GM19239 (cell line): ENCODE data around the gene CAPN5.
"Not testable (repeated sequence)": the region's sequence is repeated elsewhere in the genome, so short reads cannot be mapped to it uniquely, and the experiment has no call there.

Experiments
- DNase-seq: peaks from one replicate; pipeline ENCODE4 v3.0.0; 2011; ENCODE audit warnings: low spot score; ENCODE audit not compliant: insufficient read length
- FAIRE-seq: peaks from 2 replicates; lab custom pipeline; 2011; peaks lifted over from hg19 to GRCh38; lab: Jason Lieb, UNC

Gene CAPN5

DNA sequence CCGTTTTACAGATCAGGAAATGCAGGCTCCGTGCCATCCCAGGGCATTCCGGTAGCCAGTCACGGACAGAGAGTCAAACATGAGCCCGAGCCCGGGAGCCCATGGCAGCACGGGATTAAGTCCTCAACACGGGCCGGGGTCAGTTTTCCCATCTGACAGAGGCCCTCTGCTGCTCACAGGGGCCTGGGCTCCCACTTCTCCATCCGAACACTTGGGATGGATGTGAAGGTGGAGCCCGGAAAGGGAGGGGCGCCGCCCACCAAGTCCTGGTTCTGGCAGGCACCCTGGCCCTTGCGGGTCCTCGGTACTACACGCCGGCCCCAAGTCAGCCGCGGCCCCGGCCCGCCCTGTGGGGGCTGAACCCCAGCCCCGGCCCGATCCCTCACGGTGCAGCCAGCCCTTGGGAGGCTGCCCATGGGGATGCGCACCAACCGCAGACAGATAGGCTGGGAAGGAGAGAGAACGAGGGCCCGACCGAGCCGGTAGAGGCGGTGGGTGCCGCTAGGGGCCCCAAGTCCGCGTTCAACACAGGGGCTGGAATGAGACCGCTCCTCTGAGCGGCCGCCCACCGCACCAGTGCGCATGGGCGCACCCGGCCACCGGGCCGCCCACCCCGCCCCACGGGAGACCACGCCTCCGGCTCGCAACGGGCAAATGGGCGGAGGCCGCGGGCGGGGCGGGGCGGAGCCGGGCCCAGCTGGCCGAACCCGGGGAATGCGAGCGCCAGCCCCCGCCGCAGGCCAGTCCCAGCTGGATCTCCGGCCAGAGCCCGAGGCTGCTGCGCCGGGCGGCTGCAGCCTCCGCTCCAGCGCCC, at the start of gene CAPN5:
TSS of gene CAPN5 (plus strand) at position 743 of the 814 bp plus-strand sequence. CDS start 17,916 bp downstream, outside the sequence.
- FAIRE-seq = peak; percentile 83

DNA sequence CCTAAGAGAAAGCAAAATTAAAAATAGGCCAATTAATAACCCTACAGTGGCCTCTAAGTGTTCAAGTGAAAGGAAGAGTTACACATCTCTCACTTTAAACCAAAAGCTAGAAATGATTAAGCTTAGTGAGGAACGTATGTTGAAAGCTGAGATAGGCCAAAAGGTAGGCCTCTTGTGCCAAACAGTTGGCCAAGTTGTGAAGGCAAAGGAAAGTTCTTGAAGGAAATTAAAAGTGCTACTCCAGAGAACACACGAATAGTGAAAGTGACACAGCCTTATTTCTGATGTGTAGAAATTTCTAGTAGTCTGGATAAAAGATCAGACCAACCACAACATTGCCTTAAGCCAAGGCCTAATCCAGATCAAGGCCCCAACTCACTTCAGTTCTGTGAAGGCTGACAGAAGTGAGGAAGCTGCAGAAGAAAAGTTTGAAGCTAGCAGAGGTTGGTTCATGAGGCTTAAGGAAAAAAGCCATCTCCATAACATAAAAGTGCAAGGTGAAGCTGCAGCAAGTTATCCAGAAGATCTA, 48.3 kb upstream of the CAPN5 start:
- DNase-seq, FAIRE-seq: not testable (repeated sequence)

More for the DNA sequence above, at the start of gene CAPN5:
- peak; percentile 93 for DNase-seq

DNA sequence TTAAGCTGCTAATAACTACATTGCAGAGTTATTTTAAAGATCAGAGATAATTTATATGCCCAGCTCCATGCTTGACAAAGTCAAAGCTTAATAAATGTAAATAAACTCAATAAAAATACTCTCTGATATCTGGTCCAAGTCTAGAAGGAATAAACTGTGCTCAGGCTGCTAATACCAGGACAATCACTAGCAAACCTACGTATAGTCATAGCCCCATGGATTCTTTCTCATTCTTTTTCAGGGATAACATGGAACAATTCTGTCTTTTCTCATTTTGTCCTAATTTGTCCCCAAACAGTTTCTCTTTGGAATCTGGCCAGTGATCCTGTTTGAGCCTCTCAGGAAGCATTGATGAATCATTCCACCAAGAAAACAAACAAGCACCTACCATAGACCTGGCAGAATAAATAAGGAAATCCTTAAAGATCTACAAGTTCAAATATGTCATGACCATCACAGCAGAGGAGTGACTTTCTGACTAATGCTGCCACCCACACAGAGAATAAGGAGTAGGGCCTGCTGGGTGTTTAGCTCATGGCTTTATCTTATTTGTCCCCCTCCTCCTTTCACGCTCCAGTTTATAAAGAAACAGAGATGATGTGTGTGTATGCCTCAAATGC, 46.7 kb upstream of the CAPN5 start:
- FAIRE-seq (no peak), DNase-seq (no peak)

- no peak for FAIRE-seq
Observed at GRCh38 chr11:77020734-77021133, 46.0 kb upstream of the CAPN5 start.

GRCh38 chr11:77024745-77025144, 42.0 kb upstream of the CAPN5 start:
- DNase-seq (no peak), FAIRE-seq (no peak)

More at GRCh38 chr11:77020734-77021133, 46.0 kb upstream of the CAPN5 start:
- no peak for DNase-seq

GRCh38 chr11:77026221-77026620, 40.5 kb upstream of the CAPN5 start:
- DNase-seq (no peak), FAIRE-seq (no peak)

- no peak for DNase-seq
- FAIRE-seq = no peak
Observed at GRCh38 chr11:77026743-77027142, 40.0 kb upstream of the CAPN5 start.

DNA sequence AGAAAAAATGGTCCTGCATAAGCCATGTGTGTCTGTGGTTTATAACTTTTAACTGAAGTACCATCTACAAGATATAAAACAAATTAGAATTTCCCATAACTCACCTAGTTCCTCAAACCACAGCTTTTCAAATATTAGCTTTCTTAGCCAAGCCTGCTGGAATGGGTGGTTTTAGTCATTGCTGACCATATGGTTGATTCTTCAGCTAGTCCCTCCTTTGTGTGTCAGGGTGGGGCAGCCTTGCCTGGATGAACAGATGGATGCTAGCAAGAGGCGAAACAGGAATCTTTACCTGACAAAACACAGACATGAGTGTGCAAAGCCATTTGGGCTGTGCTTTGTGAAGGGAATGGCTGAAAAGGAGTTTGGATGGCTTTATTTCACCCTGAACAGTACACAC, 39.5 kb upstream of the CAPN5 start:
- DNase-seq = no peak
- FAIRE-seq = no peak

DNA sequence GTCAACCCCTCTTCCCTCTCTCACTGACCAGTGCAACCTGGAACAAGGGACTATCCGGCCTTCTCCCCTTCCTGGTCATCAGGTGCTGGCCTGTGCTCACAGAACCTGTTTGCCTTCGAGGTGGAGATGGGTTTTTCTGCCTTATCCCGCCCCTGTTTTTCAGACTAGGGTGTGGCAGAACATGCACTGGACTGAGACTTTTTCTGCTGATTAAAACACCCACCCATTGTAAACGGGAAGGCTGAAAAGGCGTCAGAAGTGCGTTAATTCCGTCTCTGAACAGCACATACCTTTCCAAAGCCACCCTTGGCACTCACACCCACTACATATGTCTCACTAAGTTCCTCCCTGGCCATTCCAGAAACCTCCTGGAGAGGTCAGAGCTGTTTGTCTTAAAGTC, 36.9 kb upstream of the CAPN5 start:
- DNase-seq = no peak
- FAIRE-seq = no peak

- no peak for FAIRE-seq
- DNase-seq = no peak
Observed at GRCh38 chr11:77030834-77031414, 35.8 kb upstream of the CAPN5 start.

GRCh38 chr11:77031599-77031998, 35.2 kb upstream of the CAPN5 start:
- FAIRE-seq = no peak
- DNase-seq = no peak

GRCh38 chr11:77035039-77035438, 31.7 kb upstream of the CAPN5 start:
- DNase-seq (no peak), FAIRE-seq (no peak)

GRCh38 chr11:77035580-77035979, 31.2 kb upstream of the CAPN5 start:
- DNase-seq = no peak
- no peak for FAIRE-seq

GRCh38 chr11:77036398-77036797, 30.4 kb upstream of the CAPN5 start:
- FAIRE-seq (no peak), DNase-seq (no peak)

DNA sequence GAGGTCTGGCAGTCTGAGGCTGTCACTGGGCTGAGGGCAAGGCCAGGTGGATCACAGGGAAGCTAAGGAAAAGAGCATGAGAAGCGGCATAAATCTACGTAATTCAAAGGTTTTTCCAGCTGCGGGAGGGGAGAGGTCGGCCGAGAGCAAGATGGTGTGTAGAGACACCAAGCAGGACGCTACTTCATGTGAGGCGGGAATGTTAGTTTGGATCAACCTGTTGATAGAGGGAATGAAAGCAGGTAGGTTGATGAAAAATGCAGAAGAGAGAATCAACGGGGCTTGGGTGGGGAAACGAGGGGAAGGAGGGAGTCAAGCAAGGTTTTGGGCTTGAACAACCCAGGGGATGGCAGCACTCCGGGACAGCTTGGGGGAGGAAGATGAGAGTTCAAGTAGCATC, 29.7 kb upstream of the CAPN5 start:
- FAIRE-seq (no peak), DNase-seq (no peak)

GRCh38 chr11:77038029-77038824, 28.5 kb upstream of the CAPN5 start:
- FAIRE-seq = no peak
- no peak for DNase-seq

GRCh38 chr11:77038825-77039326, 27.9 kb upstream of the CAPN5 start:
- FAIRE-seq (no peak), DNase-seq (no peak)

DNA sequence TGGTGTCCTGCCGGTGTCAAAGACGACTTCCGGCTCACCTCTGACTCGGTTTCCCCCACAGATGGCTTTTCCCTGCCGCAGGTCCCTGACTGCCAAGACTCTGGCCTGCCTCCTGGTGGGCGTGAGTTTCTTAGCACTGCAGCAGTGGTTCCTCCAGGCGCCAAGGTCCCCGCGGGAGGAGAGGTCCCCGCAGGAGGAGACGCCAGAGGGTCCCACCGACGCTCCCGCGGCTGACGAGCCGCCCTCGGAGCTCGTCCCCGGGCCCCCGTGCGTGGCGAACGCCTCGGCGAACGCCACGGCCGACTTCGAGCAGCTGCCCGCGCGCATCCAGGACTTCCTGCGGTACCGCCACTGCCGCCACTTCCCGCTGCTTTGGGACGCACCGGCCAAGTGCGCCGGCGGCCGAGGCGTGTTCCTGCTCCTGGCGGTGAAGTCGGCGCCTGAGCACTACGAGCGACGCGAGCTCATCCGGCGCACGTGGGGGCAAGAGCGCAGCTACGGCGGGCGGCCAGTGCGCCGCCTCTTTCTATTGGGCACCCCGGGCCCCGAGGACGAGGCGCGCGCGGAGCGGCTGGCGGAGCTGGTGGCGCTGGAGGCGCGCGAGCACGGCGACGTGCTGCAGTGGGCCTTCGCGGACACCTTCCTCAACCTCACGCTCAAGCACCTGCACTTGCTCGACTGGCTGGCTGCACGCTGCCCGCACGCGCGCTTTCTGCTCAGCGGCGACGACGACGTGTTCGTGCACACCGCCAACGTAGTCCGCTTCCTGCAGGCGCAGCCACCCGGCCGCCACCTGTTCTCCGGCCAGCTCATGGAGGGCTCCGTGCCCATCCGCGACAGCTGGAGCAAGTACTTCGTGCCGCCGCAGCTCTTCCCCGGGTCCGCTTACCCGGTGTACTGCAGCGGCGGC, 27.0 kb upstream of the CAPN5 start:
- no peak for FAIRE-seq
- peak; percentile 46 for DNase-seq

GRCh38 chr11:77040401-77040777, 26.4 kb upstream of the CAPN5 start:
- DNase-seq (no peak), FAIRE-seq (no peak)
